Mesodermal cell (in vitro differentiated cells): ENCODE data around the gene ARHGDIG.
"Not testable (repeated sequence)": the region's sequence is repeated elsewhere in the genome, so short reads cannot be mapped to it uniquely, and the experiment has no call there.

Experiments
- H3K27ac ChIP-seq: 2 replicates; pipeline ENCODE4 v1.7.0; 2013; ENCODE audit warnings: mild to moderate bottlenecking, low read depth, low read length, moderate library complexity; ENCODE audit not compliant: severe bottlenecking
- H3K36me3 ChIP-seq: 2 replicates; pipeline ENCODE4 v1.7.1; 2013; ENCODE audit warnings: mild to moderate bottlenecking, low read length, moderate library complexity; ENCODE audit not compliant: control insufficient read depth, insufficient read depth
- H3K4me1 ChIP-seq: one replicate; pipeline ENCODE4 v1.7.1; 2013; ENCODE audit warnings: mild to moderate bottlenecking, low read length; ENCODE audit not compliant: insufficient read depth, control insufficient read depth, poor library complexity, severe bottlenecking
- H3K4me3 ChIP-seq: 2 replicates; pipeline ENCODE4 v1.7.0; 2013; ENCODE audit warnings: low read length, control low read depth, mild to moderate bottlenecking; ENCODE audit not compliant: insufficient read depth, poor library complexity, severe bottlenecking; ENCODE audit errors: extremely low read depth
- H3K9me3 ChIP-seq: 2 replicates; pipeline ENCODE4 v1.7.1; 2013; ENCODE audit warnings: mild to moderate bottlenecking, low read length, moderate library complexity; ENCODE audit not compliant: control insufficient read depth
- WGBS, 2 experiments: methylation state at CpG; one replicate each; pipeline ENCODE4 v1.1.5; 2013; ENCODE audit warnings: missing lambda C conversion rate in 2 of 2; ENCODE audit not compliant: insufficient coverage in 2 of 2; 5-methylcytosine and 5-hydroxymethylcytosine counted together

The ARHGDIG gene

DNA sequence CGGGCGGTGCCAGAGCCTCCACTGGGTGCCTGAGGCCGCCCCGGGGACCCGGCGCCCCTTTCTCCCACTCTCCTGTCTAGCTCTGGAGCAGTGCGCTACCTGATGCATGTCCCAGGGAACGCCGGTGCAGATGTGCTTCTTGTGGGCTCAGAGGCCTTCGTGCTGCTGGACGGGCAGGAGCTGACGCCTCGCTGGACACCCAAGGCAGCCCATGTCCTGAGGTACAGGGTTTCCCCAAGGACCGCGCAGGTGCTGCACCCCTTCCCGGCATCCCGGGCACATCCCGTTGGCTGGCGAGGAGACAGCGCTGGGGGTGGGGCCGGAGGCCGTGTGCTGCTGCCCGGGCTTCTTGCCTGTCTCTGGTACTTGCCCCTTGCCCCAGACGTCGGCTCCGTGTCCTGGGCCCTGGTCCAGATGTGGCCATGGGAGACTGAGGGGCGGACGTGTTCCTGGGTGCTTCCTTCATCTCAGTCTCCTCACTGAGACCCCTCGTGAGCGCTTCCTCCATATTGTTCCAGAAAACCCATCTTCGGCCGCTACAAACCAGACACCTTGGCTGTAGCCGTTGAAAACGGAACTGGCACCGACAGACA, 17.1 kb upstream of the ARHGDIG start:
- H3K4me3 ChIP-seq, result no peak overlapping the region
- H3K9me3 ChIP-seq, result no peaks in the 10 kb centered on the region
- no peaks in the 10 kb centered on the region for H3K4me1 ChIP-seq
- WGBS, 2 experiments, result 95% methylated on average over 33 to 35 of the region's 35 CpGs
- peaks cover 33% of the 10 kb centered on the region for H3K36me3 ChIP-seq
- H3K27ac ChIP-seq, result no peak overlapping the region

DNA sequence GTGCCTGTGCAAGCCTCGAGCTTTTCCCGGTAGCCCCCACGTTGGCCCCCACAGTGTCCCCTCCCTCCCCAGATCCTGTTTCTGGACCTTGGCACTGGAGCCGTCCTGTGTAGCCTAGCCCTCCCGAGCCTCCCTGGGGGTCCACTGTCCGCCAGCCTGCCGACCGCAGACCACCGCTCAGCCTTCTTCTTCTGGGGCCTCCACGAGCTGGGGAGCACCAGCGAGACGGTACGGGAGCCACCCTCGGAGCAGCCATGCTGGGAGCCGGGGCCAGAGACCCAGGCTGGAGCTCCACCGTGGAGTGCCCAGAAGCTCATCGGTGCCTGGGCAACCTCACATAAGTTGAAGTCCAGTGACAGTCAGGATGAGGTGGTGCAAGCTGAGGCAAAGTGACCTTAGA, 16.4 kb upstream of the ARHGDIG start:
- 94 to 96% methylated on average over 14 to 17 of the region's 17 CpGs for WGBS, 2 experiments
- Histone ChIP-seq H3K4me3 (no peak overlapping the region), H3K4me1 (no peaks in the 10 kb centered on the region), H3K27ac (no peak overlapping the region), H3K9me3 (no peaks in the 10 kb centered on the region), H3K36me3 (peaks cover 33% of the 10 kb centered on the region)

DNA sequence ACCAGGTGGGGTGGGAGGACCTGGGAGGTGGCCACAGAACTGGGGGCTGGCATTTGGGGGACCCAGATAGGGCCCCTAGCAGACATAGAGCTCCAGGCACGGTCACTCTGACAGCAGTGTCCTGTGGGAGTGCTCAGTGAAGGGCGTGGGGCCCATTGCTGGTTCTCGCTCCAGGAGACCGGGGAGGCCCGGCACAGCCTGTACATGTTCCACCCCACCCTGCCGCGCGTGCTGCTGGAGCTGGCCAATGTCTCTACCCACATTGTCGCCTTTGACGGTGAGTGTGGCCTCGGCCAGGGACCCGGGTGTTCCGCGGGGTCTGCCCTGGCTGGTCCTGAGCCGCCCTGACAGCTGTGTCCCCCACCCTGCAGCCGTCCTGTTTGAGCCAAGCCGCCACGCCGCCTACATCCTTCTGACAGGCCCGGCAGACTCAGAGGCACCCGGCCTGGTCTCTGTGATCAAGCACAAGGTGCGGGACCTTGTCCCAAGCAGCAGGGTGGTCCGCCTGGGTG, 15.9 kb upstream of the ARHGDIG start:
- Histone ChIP-seq H3K36me3 (peaks cover 28% of the 10 kb centered on the region), H3K27ac (no peak overlapping the region), H3K4me3 (no peak overlapping the region), H3K4me1 (no peaks in the 10 kb centered on the region), H3K9me3 (no peaks in the 10 kb centered on the region)
- whole genome bisulfite sequencing, 2 experiments, result 94 to 95% methylated on average over 22 to 23 of the region's 23 CpGs

DNA sequence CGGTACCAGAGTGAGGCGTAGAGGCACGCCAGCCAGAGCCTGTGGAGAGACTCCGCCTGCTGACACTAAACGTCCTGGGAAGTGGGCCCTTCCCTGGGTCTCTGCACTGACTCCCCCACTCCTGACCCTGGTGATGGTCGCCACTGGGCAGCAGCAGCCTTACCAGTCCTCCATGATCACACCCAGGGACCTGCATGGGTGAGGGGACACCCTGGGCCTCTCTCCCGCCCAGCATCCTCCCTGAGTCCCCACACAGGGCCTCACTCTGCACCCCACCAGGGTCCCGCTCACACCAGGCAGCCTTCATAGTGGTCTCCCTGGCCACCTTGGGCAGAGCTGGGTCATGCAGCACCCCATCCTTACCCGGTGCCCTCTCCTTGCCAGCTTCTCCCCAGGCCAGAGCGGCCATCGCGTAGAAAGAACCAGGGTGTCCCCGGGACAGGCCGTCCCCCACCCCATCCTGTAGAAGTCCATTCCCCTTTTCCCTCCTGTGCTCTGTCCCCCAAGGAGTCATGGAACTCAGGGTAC, 15.3 kb upstream of the ARHGDIG start:
- no peak overlapping the region for H3K27ac ChIP-seq
- H3K9me3 ChIP-seq, result no peaks in the 10 kb centered on the region
- no peaks in the 10 kb centered on the region for H3K4me1 ChIP-seq
- H3K4me3 ChIP-seq, result no peak overlapping the region
- H3K36me3 ChIP-seq, result peaks cover 22% of the 10 kb centered on the region
- 88 to 92% methylated on average over 12 to 13 of the region's 14 CpGs for WGBS, 2 experiments

DNA sequence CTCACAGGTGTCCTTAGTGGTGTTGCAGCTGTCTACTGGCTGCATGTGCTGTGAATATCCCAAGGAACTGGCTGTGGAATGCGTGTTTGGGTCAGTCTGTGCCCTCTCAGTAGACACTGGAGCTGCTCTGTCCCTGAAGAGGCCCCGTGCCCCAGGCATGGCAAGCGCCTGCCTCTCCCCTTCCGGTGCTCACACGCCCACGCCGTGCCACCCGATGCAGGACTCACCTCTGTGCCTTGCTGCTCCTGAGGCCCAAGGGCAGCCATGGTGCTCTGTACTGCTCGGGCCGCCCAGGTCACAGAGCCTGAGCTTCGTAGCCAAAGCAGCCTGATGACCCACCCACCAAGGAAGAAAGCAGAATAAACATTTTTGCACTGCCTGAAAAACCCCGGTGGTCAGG, 14.7 kb upstream of the ARHGDIG start:
- H3K4me1 ChIP-seq, result no peaks in the 10 kb centered on the region
- WGBS, 2 experiments, result 91 to 92% methylated on average over 5 to 12 of the region's 12 CpGs
- H3K27ac ChIP-seq, result no peak overlapping the region
- peaks cover 19% of the 10 kb centered on the region for H3K36me3 ChIP-seq
- H3K4me3 ChIP-seq, result no peak overlapping the region
- H3K9me3 ChIP-seq, result no peaks in the 10 kb centered on the region

DNA sequence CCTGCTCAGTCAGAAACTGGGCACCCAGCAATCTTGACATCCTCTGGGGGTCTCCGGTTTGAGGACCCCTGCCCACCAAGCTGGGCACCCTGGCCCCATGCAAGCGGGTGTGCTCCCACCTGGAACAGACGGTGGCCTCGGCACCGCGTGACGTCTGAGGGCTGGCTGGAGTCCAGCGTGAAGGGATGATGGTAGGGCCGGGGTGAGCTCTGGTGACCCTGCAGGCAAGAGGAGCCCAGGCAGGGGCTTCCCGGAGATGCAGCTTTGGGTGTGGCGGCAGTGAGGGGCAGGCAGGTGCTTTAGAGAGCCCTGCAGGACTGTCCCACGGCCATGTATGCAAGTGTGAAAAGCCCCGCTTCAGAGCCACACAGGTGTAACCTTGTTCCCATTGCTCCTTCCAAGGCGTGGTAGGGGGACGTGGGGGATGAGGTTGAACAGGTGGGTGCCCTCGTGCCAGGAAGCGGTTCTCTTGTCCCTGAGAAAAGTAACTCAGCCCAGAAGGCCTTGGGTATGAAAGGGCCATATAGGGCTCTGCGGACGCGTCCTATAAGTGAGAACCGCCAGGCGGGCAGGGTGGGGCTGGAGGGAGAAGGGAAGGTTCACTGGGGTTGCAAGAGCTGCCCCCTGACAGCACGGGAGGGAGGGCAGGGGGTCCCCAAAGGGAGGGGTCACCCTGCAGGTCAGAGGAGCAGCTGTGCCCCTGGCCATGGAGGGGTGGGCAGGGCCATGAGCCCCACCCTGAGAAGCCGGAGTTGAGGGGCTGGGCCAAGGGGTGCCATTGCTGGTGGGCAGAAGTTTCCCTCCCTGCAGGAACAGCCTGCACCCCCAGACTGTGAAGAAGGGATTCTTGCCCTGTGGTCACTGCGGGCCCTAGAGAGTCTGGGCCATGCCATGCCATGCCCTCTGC, 13.9 kb upstream of the ARHGDIG start:
- H3K36me3 ChIP-seq, result peaks cover 16% of the 10 kb centered on the region
- H3K4me3 ChIP-seq, result no peak overlapping the region
- WGBS, 2 experiments, result 86 to 88% methylated on average over 16 to 23 of the region's 25 CpGs
- no peak overlapping the region for H3K27ac ChIP-seq
- H3K4me1 ChIP-seq, result no peaks in the 10 kb centered on the region
- H3K9me3 ChIP-seq, result no peaks in the 10 kb centered on the region

DNA sequence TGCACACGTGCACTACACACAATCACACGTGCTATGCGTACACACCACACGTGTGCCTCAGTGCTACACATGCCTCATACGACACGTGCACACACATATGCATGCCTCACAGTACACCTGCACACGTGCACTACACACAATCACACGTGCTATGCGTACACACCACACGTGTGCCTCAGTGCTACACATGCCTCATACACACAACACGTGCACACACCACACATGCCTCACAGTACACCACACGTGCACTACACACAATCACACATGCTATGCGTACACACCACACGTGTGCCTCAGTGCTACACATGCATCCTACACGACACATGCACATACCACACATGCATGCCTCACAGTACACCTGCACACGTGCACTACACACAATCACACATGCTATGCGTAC, 12.8 kb upstream of the ARHGDIG start:
- H3K9me3 ChIP-seq, H3K27ac ChIP-seq, H3K4me1 ChIP-seq, H3K4me3 ChIP-seq: not testable (repeated sequence)
- H3K36me3 ChIP-seq, result peaks cover 12% of the 10 kb centered on the region
- 93 to 94% methylated on average over 15 to 17 of the region's 17 CpGs for WGBS, 2 experiments

DNA sequence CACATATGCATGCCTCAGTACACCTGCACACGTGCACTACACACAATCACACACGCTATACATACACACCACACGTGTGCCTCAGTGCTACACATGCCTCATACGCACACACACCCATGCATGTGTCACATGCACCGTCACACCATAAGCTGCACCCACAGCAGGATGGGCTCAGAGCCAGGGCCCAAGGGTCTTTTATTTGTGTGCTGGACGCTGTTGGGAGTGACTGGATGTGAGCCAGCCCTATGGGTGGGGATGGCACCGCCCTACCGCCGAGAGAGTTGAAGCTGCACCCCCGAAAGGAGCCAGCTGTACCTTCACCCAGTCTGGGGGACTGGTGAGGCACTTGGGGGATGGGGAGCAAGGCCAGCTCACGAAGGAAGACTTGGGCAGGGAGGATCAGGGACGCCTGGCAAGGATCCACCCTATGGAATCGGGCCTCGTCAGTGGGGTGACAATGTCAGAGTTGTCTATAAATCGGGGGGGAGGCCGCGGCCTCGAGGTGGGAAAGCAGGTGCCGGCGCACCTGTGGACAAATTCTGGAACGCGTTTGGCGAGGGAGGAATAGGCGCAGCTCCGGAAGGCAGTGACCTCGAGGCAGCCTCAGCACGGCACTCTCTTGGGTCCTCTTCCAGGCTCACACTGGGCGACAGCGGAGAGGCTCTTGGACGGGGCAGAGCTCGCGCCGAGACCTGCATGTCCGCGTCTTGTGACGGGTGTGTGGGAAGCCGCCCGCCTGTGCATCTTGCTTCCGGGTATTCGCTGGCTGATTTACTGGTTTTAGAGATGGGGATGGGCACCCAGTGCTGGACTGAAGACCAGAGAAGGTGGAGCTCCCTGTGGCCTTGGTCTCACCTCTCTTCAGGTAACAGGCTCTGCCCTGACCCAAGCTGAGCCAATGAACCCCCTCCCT, 12.0 kb upstream of the ARHGDIG start:
- Histone ChIP-seq H3K9me3 (no peaks in the 10 kb centered on the region), H3K27ac (no peak overlapping the region), H3K4me1 (no peaks in the 10 kb centered on the region), H3K4me3 (no peak overlapping the region), H3K36me3 (peaks cover 6% of the 10 kb centered on the region)
- WGBS, 2 experiments, result 85 to 91% methylated on average over 28 to 35 of the region's 40 CpGs

DNA sequence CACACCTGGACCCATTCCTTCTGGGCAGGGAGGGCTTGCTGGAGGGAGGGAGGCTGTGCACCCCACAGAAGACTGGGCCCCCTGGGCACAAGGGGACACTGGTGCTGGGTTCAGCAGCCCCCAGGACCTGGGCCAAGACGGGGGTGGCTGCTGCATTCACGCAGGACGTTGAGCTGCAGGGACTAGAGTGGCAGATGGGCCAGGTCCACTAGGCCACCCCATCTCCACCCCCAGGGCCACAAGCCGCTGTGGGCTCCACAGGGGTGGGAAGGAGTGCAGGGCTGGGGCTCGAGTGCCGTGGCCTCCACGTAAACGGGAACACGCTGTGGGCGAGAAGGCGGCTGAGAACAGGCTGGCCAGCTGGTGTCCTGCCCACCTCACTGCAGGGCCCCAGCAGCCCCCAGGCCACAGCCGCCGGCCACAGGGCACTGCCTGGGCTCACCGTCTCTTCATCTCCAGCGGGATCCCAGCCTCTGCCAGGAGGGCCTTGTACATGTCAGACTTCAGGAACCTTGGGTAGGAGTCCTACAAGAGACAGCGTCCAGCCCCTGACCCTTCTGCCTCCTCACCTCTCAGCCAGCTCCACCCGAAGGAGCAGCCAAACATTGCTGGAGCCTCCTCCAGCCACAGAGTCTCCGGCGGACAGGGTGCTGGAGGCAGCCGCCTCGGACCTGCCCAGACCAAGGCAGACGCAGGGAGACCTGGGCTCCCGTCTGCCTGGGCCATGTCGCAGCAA, 11.2 kb upstream of the ARHGDIG start:
- 91 to 92% methylated on average over 22 to 24 of the region's 24 CpGs for WGBS, 2 experiments
- H3K4me1 ChIP-seq, result no peaks in the 10 kb centered on the region
- H3K36me3 ChIP-seq, result peaks cover 5% of the 10 kb centered on the region
- no peak overlapping the region for H3K4me3 ChIP-seq
- H3K9me3 ChIP-seq, result no peaks in the 10 kb centered on the region
- no peak overlapping the region for H3K27ac ChIP-seq
